ENCODE data around the gene SMIM7. TPM values are rescaled to one million over a fixed set of nuclear protein-coding genes. Genes with fewer than 3 reads are reported as not detected.

Gene SMIM7
- total RNA-seq, 1 experiment from 2014 or later: 167 TPM

DNA sequence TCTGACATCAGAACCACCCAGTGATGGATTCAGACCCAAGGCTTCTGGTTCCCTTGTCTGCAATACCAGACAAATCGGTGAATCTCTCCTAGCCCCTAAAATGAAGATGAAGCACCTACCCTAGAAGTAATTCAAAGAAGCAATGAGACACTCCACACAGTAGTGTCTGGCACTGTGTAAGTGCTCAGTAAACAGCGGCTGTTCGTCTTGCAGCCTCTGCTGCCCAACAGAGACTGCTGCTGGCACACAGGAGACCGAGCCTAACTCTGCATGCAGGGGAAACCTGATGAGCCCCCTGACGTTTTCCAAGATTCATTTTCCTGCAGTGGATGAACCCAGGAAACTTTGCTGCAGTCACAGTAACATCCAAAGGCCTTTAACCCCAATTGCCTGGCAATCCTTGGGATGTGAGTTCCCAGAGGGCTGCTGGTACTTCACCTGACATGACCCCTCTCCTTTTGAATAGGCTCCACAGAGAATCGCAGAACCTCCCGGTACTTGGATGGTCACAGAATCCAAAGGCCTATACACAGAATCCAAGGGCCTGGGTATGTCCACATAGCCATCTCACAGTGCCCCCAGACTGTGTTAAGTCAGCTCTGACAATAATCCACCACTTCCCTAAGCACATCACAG, 38.7 kb downstream of the SMIM7 start:
- DNase-seq (ENCODE audit: low read depth): no peak

DNA sequence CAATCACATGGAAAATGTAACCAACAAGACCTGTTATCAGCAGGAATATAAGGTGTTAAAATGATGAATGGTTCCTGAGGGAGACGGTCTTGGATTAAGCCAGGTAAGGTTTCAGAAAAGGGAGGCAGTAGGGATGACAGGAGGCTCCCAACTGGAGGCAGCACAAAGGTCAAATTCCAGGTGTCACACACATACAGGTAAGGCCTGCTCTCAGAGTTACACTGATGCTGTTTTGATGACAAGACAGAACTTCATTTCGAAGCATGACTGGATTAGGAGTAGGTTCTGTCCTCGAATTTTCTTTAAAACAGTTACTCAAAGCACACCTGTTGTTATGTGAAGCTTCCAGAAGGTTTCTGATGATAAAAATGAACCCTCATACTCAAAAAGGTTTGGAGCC, 39.4 kb downstream of the SMIM7 start:
- DNase-seq (ENCODE audit: low read depth): no peak

DNA sequence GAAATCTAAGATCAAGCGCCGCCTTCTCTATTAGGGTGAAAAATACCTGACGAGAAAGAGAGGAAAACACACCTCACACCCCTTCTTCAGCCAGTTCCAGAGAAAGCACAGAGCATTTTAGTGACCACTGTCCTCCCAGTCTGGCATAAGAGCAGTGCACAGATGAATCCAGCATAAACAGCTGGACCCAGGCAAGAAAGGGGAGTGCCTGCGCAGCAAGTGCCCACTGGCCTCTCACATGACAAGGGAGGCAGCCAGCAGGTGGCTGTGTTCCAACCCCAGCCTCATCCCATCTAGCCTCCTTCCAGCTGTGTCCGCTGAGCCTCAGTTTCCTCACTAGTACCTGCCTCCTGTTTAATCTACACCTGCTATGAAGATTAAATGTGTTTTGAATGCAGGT, 39.9 kb downstream of the SMIM7 start:
- DNase-seq (ENCODE audit: low read depth): no peak

DNA sequence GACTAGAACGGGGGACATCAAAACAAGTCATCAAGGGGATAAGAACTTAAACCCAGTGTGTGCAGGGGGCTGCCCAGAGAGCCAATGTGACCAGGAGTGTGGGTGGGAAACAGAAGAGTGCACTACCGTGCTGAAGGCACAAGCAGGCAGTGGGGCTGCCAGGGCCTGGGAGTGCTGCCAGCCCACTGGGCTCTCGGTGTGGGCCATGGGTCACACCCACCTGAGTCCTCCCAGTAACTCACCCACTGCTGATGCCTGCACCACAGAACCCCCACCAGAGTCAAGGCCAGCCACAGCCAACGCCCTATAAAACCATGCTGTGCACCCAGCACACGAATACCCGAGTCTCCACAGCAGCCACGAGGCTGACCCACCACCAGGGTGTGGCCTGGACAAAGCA, 40.5 kb downstream of the SMIM7 start:
- no peak for DNase-seq (ENCODE audit: low read depth)

DNA sequence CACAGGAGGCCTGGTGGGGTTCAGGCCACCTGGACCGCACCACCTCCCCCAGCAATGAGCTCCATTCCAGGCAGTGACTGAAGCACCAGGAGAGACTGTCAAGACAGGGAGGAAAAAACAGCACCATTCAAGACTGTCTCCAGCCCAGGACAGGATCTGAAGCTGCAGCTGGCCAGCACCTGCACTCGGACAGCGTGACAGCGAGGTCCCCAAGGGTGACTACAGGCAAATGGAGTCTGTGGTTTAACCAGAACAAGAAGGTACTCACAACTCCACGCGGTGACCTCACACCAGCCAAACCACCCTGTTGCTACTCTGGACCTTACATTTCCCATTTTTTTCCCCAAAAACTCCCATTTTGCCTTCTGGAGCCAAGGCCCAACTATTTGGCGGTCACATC, 41.7 kb downstream of the SMIM7 start:
- DNase-seq (ENCODE audit: low read depth): no peak

DNA sequence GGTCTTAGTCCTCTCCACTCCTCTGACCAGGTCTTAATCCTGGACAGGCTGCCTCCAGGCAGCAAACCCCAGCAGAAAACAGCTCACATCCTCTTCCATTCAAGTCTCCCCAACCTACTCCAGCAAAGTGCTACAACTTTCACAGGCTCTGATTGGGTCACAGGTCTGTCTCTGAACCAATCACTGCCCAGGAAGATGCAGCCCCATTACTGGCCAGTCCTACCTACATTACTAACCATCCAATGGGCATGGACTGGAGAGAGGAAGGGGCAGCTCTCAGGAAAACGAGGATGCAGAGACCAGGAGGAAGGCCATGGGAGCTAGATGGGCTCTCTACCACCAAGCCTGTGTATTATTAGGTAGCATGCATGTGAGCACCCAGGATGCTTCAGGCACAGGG, 44.1 kb downstream of the SMIM7 start:
- no peak for DNase-seq (ENCODE audit: low read depth)

DNA sequence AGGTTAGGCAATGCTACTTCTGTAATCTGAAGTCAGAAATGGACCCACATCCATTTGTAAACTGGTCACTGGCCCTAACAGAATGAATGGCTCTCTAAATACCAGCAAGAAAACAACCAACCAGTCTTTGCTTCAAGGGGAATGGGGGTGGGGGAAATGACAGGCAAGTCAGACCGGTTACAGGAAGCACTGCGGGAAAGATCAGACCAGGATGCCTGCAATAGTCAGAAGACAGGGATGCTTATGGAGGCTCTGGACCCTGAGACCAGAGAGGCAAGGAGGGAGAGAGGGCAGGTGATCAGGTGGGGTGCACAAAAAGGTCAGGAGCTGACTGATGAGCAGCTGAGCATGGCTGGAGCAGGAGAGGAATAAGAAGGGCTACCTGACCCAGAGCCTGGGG, 45.0 kb downstream of the SMIM7 start:
- DNase-seq (ENCODE audit: low read depth): no peak

DNA sequence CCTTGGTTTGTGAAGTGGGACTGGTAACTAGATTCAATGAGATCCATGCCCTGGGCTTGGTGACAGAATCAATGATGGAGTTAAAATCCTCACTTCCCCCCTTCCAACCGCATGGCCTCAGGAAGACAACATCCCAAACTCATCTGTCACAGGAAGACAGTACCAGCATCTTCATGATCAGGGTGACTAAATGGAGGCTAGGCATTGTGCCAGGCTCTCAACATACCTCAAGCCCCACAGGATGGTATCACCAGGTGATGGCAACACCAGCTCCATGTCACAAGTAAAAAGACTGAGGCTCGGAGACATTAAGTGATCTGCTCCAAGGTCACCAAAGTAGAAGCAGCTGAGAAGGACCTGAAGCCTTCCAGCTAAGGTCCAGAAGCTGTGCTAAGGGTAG, 46.1 kb downstream of the SMIM7 start:
- DNase-seq (ENCODE audit: low read depth): no peak

DNA sequence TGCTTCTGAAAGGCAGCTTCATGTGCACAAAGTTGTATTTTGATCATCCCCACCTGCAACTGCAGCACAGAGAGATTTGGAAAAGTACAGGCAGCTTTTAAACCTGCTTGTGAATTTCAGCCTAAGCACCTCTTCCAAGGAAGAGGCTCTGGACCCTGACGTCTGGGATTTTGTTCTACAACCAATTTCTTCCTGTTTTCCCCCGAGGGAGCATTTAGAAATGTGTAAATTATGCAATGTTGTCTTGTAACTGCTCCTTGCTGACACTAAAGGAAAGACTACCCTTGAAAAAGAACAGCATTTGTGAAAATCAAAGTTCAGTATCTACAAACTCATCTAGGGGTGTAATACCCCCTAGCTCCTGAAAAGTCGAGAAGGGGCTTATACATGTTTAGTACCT, 47.3 kb downstream of the SMIM7 start:
- no peak for DNase-seq (ENCODE audit: low read depth)

DNA sequence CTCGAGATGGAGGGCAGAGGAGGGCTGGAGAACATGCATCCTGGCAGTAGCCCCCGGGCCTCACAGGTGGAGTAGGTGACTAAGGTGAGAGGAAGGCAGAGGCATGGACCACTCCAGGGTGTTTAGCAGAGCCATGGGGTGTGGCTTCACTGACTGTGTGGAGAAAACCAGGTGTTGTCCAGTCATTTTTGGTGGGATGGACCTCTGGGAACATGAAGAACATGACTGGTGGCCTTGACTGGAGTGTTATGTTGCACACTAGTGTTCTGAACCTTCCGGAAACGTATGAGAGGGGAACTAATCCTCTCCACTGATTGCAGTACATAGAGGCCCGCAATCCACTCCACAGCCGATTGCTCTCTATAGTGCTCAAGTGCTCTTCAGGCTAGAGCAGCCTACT, 48.8 kb downstream of the SMIM7 start:
- DNase-seq (ENCODE audit: low read depth): no peak

DNA sequence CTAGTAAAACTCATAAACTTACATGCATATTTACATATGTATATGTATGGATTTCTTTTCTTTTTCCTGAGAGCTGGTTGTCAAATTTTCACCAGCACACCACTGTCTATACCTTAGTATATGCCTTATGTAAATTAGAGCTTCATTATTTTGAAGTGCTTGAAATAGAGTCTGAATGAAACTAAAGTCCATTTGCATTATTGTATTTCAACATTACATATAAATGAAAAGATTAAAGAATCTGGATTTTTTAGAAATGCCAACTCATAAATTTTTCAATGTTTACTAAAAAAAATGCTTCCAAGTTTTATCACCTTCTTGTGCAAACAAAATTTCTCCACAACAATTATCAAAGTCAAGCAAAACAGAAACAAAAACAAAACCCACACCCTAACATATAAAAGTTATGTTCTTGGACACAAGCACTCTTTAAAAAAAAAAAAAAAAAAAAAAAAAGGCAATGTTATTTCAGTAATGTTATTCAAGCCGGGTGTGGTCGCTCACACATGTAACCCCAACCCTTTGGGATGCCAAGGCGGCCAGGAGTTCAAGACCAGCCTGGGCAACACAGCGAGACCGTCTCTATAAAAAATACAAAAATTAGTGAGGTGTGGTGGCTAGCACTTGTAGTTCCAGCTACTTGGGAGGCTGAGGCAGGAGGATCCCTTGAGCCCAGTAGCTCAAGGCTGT, 50.3 kb downstream of the SMIM7 start:
- DNase-seq (ENCODE audit: low read depth): no peak

DNA sequence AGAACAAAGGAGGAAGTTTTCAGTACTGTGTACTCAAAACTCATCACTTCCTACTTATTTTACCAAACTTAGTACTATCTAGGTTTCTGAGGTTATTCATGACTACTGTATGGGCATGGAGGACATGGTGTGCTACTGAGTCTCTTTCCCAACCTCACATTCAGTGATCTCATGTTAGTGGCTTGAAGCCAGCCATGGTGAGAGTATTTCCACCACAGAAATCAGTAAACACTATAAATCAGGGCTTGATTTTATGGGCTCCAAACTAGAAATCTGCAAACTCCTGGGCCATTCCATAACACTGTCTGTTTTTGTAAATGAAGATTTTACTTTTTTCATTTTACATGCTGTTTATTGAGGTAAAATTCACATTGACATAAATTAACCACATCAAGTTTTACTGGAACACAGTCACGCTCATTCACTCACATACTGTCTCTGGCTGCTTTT, 51.6 kb downstream of the SMIM7 start:
- DNase-seq (ENCODE audit: low read depth): peak; percentile 57

DNA sequence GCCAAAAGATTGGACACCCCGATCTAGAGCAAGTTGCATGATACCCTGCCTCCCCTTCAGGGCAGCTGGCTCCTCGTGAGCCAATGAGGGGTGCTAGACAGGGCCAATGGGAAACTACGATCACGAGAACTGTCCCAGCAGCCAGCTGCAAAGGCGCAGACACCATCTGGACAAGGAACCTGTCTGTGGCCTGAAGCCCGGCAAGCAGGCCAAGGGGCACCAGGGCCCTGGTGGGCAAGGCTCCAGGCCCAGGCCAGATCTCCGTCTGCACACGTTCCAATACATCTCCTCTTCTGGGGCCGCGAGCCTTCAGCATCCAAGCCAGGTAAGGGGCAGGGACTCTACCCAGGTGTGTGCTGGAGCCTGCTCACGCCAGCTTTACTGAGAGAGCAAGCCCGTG, 52.1 kb downstream of the SMIM7 start:
- no peak for DNase-seq (ENCODE audit: low read depth)

DNA sequence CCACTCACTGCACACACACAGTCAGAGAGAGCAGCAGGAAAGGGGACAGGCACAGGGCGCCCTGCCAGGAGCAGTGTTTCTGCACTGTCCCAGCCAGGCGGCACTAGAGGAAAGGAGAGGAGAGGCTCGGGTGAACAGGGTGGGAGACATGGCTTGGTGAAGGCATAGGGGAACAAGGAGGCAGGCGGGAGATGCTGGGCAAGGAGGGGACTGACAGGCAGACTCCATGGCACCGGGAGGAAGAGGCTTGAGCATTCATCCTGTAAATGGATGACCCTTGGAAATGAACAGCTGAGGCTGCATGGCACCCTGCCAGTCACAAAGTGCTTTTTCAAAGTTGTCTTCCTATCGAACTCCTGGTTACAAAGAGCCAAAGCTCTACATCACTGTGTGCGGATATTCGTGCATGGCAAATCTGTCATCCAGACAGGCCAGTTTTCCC, 54.4 kb downstream of the SMIM7 start:
- DNase-seq (ENCODE audit: low read depth): no peak

DNA sequence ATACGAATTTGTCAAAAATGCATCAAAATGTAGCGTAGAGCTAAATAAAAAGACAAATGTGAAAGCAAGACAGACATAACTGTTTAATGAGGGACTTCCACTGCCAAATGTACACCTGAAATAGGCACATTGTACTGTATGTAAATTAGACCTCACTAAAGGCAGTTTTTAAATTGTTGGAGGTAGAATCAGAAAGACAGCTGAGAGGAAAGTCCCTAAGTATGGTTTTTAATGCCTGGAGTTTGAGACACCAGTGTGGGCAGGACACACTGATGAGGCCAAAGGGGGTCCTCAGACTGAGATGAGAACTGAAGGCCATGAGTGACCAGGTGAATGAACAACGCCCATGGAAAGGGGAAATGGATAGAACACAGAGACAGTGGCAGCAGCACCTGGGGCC, 54.8 kb downstream of the SMIM7 start:
- no peak for DNase-seq (ENCODE audit: low read depth)

DNA sequence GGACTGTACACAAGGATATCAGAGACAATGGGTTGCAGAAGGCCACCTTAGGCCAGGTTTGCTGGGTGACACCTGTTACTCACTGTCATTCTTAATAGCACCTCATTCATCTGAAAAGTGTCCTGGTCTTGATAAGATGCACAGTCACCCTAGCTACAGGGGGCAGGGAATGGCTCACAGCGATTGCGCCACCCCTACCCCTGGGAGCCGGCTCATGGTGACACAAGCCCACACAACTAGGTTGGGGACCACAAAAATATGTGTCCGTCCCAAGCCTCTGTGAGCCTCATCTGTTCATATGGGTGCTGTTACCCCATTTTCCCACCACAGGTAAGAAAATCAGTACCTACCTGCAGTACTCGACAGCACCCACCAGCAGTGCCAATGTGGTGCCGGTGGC, 55.3 kb downstream of the SMIM7 start:
- no peak for DNase-seq (ENCODE audit: low read depth)

DNA sequence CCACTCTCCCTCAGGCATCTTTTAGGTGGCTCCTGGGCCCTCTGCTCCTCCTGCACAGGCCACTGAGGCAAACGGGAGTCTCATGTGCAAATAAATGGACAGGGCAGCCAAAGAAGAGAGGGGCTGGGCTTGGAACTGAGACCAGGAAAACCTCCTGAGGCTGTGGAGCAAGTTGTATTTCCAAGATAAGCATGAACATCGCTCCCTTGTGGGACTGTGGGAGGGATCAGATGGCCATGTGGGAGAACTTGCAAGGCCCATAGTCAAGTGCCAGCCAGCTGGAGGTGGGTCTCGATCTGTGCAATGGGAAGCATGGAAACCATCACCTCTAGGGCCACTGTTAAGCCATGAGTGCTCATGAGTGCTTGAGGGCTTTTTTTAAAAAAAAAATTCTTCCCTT, 56.9 kb downstream of the SMIM7 start:
- no peak for DNase-seq (ENCODE audit: low read depth)

DNA sequence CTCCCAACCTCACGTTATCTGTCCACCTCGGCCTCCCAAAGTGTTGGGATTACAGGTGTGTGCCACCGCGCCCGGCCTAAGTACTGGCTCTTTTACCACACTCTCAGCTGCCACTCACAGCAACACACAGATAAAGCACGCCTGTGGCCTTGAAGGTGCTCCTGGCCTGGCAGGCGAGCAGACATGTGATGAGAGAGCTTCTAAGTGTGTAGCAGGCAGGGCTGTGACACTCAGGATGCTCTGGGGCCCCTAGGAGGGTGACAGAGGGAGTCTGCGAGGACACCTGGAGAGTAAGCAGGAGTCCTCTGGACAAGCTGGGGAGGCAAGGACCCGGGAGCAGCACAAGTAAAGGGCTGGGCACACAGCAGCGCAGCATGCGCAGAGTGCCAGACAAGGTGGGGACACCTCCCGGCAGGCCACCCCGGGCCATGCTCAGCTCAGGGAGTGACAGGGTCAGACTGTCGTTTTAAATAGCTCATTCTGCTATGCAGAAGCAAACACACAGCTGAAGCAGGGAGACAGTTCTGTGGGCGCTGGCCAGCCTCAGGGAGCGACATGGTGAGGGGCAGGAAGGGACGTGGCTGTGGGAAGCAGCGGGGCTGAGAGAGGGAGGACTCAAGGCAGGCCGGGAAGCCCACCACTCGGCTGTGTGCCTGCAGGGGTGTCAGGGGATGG, 58.4 kb downstream of the SMIM7 start:
- DNase-seq (ENCODE audit: low read depth): no peak

DNA sequence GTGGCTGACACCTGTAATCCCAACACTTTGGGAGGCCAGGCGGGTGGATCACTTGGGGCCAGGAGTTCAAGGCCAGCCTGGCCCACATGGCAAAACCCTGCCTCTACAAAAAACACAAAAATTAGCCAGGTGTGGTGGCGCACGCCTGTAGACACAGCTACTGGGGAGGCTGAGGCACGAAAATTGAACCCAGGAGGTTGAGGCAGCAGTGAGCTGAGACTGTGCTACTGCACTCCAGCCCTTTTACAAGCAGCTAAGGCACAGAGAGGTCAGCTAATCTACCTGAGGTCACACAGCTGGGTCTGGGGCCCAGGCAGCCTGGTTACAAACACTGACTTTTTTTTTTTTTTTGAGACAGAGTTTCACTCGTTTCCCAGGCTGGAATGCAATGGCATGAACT, 59.1 kb downstream of the SMIM7 start:
- no peak for DNase-seq (ENCODE audit: low read depth)

DNA sequence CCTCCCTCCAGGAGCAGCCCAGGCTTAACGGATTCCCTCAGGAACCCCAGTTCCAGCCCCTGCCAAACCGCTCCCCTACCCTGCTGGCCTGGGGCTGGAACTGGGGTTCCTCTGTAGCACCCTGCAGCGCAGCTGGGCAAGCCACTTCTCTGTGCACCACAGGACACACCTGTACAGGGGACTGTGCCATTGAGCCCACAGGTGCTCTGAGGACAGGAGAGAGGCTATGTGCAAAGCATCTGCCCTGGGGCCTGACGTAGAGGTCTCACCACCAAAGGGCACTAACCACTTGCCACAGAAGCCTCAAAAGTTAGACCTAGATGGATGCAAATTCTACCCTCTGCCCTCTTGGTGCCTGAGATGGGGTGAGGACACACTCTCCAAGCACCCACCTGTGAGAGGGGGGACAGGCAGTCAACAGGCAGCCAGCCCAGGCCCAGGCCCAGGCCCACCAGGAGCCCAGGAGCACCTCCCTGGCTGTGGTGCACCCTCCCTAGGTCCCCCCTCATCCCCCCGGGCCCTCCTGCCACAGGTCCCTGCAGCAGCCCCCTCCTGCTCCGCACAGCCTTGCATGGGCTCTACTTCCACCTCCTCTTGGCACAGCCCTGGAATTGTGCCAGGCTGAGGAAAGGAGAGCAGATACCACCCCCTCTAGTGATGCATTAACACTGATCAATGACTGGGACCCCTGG, 60.1 kb downstream of the SMIM7 start:
- no peak for DNase-seq (ENCODE audit: low read depth)

DNA sequence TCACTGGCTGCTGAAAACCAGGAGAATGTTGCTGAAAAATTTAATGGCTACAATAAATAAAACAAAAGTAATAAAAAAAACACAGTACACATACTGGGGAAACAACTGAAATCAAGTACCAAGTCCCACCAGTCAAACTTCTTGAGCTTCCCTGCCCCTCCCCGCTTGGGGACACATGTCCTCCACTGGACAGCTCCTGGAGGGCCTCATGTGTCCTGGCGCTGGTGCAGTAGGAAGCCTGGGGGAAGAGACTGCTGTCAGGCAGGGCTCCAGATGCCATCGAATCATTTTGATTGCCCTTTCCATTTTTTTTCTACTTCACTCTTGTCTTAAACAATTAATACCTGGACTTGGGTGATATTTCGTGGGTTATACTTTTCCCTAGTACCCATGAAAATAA, 61.1 kb downstream of the SMIM7 start:
- DNase-seq (ENCODE audit: low read depth): no peak

DNA sequence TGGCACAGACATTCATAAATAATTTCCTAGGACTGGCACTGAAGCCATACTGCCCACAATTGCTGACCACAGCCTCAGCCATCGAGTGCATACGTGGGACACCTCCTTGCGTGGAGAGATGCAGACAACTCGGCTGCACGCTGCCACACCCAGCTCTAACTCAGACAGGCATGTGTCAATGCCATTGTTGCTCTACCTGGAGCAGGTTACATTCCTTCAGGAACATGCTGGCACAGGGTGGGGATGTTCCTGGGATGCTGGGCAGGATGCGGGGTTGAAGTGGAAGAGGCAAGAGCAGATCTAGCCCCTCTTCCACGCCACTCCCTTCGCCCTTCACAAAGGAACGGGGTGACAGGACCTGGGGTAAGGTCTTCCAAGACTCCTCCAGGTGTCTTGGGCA, 63.5 kb downstream of the SMIM7 start:
- no peak for DNase-seq (ENCODE audit: low read depth)
